Neural progenitor cell (in vitro differentiated cells): ENCODE results near the gene TC2N.

Experiments used
- CTCF ChIP-seq: fragments of 200-600 bp; sonication (generic); IDR thresholded peaks from 2 replicates; pipeline ENCODE4 v1.5.1; 2017; ENCODE audit warnings: antibody characterized with exemption, mild to moderate bottlenecking
- EZH2 ChIP-seq: fragments of 200-600 bp; sonication (generic); IDR thresholded peaks from 2 replicates; pipeline ENCODE4 v1.6.1; 2017; ENCODE audit warnings: antibody characterized with exemption, mild to moderate bottlenecking, moderate library complexity

GRCh38 chr14:91806716-91807115 is 60.6 kb downstream of the TC2N start:
- TF ChIP-seq CTCF (no peak), EZH2 (no peak)
